Body of pancreas (tissue), 4 donors: ENCODE measurements around the gene FLOT1. TPM values are rescaled to one million over a fixed set of nuclear protein-coding genes. Genes with fewer than 3 reads are reported as not detected.

Source experiments
- ATAC-seq: fragments of 150-250 bp; one replicate; pipeline ENCODE4 v1.9.1; 2016
- DNase-seq, 4 donors: peaks; one replicate each; pipeline ENCODE4 v3.0.0-alpha.2; 2019
- H3K27ac ChIP-seq, 4 donors: fragments of 200-600 bp; sonication (generic); 1 replicate in 3 of 4; 2 replicates in 1 of 4; pipeline versions ENCODE4 v1.5.1 to v1.6.1; 2016 to 2019; ENCODE audit warnings: mild to moderate bottlenecking in 1 of 4, mixed read lengths in 1 of 4, moderate library complexity in 1 of 4
- H3K27me3 ChIP-seq, 2 donors: fragments of 200-600 bp; sonication (generic); one replicate each; pipeline ENCODE4 v1.6.0; 2016; ENCODE audit warnings: mild to moderate bottlenecking in 1 of 2
- H3K36me3 ChIP-seq, 2 donors: fragments of 200-600 bp; sonication (generic); replicated peaks in 1 of 2; 2 replicates each; pipeline ENCODE4 v1.5.1; 2016; ENCODE audit warnings: low read depth in 2 of 2; ENCODE audit not compliant: insufficient read depth in 1 of 2
- H3K4me1 ChIP-seq: fragments of 200-600 bp; sonication (generic); one replicate; pipeline ENCODE4 v1.6.0; 2016
- H3K4me3 ChIP-seq, 2 donors: fragments of 200-600 bp; sonication (generic); 1 replicate in 1 of 2; 2 replicates in 1 of 2; pipeline ENCODE4 v1.5.1; 2016 to 2019
- H3K9me3 ChIP-seq, 3 donors: fragments of 200-600 bp; sonication (generic); 1 replicate in 2 of 3; 2 replicates in 1 of 3; pipeline ENCODE4 v1.5.1; 2016
- POLR2A ChIP-seq, 3 donors: fragments of 450-650 bp; IDR thresholded peaks; one replicate each; pipeline ENCODE4 v1.6.1; 2016; ENCODE audit warnings: antibody characterized with exemption in 3 of 3, mild to moderate bottlenecking in 2 of 3
- WGBS, 2 donors: methylation state at CpG; one replicate each; pipeline ENCODE4 v1.1.5; 2017; 5-methylcytosine and 5-hydroxymethylcytosine counted together
- intact Hi-C: fragments of 100-400 bp; cut with DNase I; formaldehyde crosslinking; loops from one replicate; pipeline ENCODE4 v1.15.1; 2023
- total RNA-seq, 2 donors: library from RNA; depleted of rRNA; stranded (reverse); fragments of >200 nt; gene quantifications; one replicate each; pipeline ENCODE4 v1.1.0, GENCODE V29; 2016
- TF ChIP-seq, protein P1 (sequence below), 7 experiments: fragments of 450-650 bp in 4 of 7; fragments of 200-600 bp in 3 of 7; sonication (generic) in 3 of 7; IDR thresholded peaks; one replicate each; pipeline ENCODE4 v1.5.1; 2016 to 2019; ENCODE audit warnings: antibody characterized with exemption in 7 of 7

Gene FLOT1
- total RNA-seq, 2 donors from 2014 or later = 70.0 to 82.4 TPM

DNA sequence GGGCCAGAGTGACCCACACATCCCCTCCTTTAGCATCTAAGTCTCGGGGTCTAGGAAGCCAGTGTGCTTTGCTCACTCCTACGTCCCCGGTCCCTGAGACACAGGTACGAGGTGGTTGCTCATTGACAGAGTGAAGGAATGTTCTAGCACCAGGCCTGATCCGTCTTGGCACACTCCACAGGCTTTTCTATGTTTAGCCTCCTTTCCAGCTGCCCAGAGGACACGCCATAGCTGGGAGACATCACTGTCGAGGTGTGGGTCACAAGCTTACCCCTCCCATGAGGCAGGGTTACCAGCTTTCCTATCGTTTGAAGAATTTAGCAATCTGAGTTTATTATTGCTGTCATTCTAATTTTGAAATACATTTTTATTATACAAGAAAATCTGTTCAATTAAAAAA lies 32.2 kb upstream of the FLOT1 start:
- Histone ChIP-seq H3K36me3 (no peaks in the 10 kb centered on the region), H3K27ac (no peak overlapping the region), H3K4me3 (no peak overlapping the region), H3K27me3 (no peaks in the 10 kb centered on the region), H3K4me1 (peaks cover 35% of the 10 kb centered on the region), H3K9me3 (no peaks in the 10 kb centered on the region)
- intact Hi-C loops = no loop called here
- WGBS, 2 donors = 55 to 72% methylated on average over 8 of the region's 8 CpGs
- TF ChIP-seq POLR2A (IDR thresholded peaks at IDR 0.05) = no peak
- TF ChIP-seq, protein P1, sequence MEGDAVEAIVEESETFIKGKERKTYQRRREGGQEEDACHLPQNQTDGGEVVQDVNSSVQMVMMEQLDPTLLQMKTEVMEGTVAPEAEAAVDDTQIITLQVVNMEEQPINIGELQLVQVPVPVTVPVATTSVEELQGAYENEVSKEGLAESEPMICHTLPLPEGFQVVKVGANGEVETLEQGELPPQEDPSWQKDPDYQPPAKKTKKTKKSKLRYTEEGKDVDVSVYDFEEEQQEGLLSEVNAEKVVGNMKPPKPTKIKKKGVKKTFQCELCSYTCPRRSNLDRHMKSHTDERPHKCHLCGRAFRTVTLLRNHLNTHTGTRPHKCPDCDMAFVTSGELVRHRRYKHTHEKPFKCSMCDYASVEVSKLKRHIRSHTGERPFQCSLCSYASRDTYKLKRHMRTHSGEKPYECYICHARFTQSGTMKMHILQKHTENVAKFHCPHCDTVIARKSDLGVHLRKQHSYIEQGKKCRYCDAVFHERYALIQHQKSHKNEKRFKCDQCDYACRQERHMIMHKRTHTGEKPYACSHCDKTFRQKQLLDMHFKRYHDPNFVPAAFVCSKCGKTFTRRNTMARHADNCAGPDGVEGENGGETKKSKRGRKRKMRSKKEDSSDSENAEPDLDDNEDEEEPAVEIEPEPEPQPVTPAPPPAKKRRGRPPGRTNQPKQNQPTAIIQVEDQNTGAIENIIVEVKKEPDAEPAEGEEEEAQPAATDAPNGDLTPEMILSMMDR (IDR thresholded peaks at IDR 0.05) = no peak
- DNase-seq = peak in 1 of 4 donors; percentile 22
- ATAC-seq = no peak

DNA sequence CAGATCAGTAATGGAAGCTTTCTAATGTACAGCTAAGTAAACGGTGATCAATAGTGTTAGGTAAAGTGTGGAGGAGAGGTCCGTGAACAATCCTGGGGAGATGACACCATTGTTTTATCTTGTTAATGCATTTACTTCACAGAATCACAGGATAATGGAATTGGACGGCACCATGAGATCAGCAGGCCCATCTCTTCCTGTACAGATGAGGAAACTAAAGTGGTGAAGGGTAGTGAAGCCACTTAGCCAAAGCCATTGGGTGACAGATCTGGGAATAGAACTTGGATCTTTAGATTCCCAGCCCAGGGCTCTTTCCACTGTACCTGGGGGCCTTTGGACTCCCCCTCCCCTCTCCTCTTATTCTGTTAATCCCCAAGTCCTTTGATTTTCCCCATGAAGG lies 28.1 kb upstream of the FLOT1 start:
- H3K36me3 ChIP-seq = no peaks in the 10 kb centered on the region
- H3K9me3 ChIP-seq = no peaks in the 10 kb centered on the region
- H3K4me1 ChIP-seq = peaks cover 39% of the 10 kb centered on the region
- no peak for TF ChIP-seq POLR2A (IDR thresholded peaks at IDR 0.05)
- TF ChIP-seq, protein P1 (IDR thresholded peaks at IDR 0.05) = no peak
- ATAC-seq (no peak), DNase-seq (no peak)
- WGBS, 2 donors = 76 to 81% methylated on average over 3 of the region's 3 CpGs
- no peaks in the 10 kb centered on the region for H3K27me3 ChIP-seq
- H3K4me3 ChIP-seq = no peak overlapping the region
- peak overlapping the region in 1 of 4 donors; percentile 15 for H3K27ac ChIP-seq
- intact Hi-C loops = no loop called here

DNA sequence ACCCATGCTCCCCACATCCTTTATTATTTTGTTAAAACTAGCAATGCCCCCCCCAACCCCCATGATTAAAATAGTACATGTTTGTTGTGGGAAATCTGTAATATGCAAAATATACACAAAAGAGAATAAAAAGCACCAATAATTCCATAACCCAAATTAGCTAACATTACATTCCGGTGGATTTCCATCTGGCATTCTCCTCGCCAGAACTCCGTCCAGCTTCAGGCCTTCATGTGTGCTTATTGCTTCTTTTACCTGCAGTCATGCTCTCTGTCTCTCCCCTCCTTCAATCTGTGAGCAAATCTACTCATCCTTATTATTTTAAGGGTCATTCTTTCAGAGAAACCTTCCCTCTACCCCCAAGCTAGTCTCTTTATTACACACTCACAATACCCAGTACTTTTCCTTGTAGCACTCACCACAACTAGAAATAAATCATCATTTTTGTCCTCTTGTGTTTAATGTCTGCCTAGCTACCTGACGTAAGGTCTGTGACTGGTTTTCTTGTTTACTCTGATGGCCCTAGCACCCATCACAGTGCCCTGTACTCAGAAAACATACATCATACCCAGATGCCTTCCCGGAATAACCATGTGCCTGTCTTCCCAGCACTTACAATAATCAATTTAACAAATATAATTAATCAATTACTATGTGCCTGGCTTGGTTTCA lies 27.5 kb upstream of the FLOT1 start:
- Histone ChIP-seq H3K4me1 (peaks cover 41% of the 10 kb centered on the region), H3K9me3 (no peaks in the 10 kb centered on the region), H3K4me3 (no peak overlapping the region), H3K27ac (peak overlapping the region in 3 of 4 donors; percentile 40 to 74 (median 54)), H3K36me3 (no peaks in the 10 kb centered on the region), H3K27me3 (no peaks in the 10 kb centered on the region)
- ATAC-seq = no peak
- no peak for TF ChIP-seq POLR2A (IDR thresholded peaks at IDR 0.05)
- TF ChIP-seq, protein P1 (IDR thresholded peaks at IDR 0.05) = no peak
- no peak for DNase-seq
- 65 to 69% methylated on average over 5 of the region's 5 CpGs for WGBS, 2 donors
- intact Hi-C loops = no loop called here

DNA sequence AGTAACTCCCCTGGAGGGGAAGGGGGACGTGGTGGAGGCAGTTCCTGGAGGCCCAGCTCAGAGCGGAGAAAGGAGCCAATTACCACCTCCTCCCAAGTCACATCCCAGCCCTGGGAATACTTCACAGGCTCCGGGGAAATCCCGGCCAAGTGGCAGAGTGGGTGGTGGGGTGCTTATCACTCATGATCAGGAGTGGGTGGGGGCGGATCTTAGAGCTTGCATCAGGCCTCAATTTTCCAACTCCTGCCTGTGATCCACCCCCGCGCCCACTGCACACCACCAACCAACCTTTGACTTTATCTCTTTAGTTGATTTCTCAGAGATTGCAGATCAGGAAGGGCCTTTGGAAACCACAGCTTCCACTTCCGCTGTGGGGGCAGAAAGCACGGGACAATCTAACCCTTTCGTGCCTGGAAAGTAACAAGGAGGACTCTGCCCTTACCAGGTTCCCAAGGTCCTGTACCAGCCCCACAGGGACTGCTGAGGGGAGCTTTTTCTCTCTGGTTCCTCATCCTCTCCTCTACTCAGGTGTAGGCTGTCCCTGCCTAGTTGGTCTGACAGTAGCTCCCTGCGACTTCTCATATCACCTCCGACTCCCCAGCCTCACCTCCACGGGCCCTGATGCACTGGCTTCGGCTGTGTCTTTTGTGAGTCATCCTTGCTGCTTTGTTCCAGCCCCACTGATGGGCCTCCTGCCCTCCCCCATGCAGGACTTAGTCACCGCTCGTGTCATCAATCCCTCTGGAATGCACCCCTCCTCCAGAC lies 26.8 kb upstream of the FLOT1 start:
- Histone ChIP-seq H3K27ac (peak overlapping the region; percentile 36 to 74 (median 47)), H3K4me1 (peaks cover 37% of the 10 kb centered on the region), H3K9me3 (no peaks in the 10 kb centered on the region), H3K27me3 (no peaks in the 10 kb centered on the region), H3K36me3 (no peaks in the 10 kb centered on the region), H3K4me3 (no peak overlapping the region)
- ATAC-seq (peak; percentile 75), DNase-seq (peak in 3 of 4 donors; percentile 49 to 71 (median 70))
- intact Hi-C loops = no loop called here
- WGBS, 2 donors = 42 to 62% methylated on average over 14 to 16 of the region's 16 CpGs
- TF ChIP-seq POLR2A (IDR thresholded peaks at IDR 0.05) = peak in 2 of 3 donors; percentile 27 to 52
- TF ChIP-seq, protein P1 (IDR thresholded peaks at IDR 0.05) = no peak
